SJCRH30 (cell line): ENCODE measurements around the gene ARRDC1. TPM values are rescaled to one million over a fixed set of nuclear protein-coding genes. Genes with fewer than 3 reads are reported as not detected.
A peak's percentile ranks its signal among the peaks of the same experiment; 100 is the strongest.
"Not testable (repeated sequence)": the region's sequence is repeated elsewhere in the genome, so short reads cannot be mapped to it uniquely, and the experiment has no call there.

Source experiments
- DNase-seq, 2 experiments: peaks; one replicate each; pipeline ENCODE4 v3.0.0-alpha.2; 2015 to 2020
- H3K27ac ChIP-seq: fragments of 250-450 bp; sonication (Bioruptor Pico); 2 replicates; pipeline ENCODE4 v1.5.1; 2020; ENCODE audit warnings: mild to moderate bottlenecking, moderate library complexity
- H3K27me3 ChIP-seq: fragments of 250-450 bp; sonication (Bioruptor Pico); 2 replicates; pipeline ENCODE4 v1.5.1; 2020; ENCODE audit warnings: mild to moderate bottlenecking, moderate library complexity
- H3K36me3 ChIP-seq: fragments of 250-450 bp; sonication (Bioruptor Pico); 2 replicates; pipeline ENCODE4 v1.5.1; 2020; ENCODE audit warnings: mild to moderate bottlenecking, moderate library complexity
- H3K4me1 ChIP-seq: fragments of 250-450 bp; sonication (Bioruptor Pico); 2 replicates; pipeline ENCODE4 v1.5.1; 2020; ENCODE audit warnings: mild to moderate bottlenecking, moderate library complexity
- H3K4me3 ChIP-seq: fragments of 250-450 bp; sonication (Bioruptor Pico); 2 replicates; pipeline ENCODE4 v1.5.1; 2020; ENCODE audit warnings: mild to moderate bottlenecking, moderate library complexity
- H3K9me3 ChIP-seq: fragments of 250-450 bp; sonication (Bioruptor Pico); replicated peaks from 2 replicates; pipeline ENCODE4 v1.5.1; 2020; ENCODE audit warnings: mild to moderate bottlenecking, moderate library complexity
- total RNA-seq: library from RNA; depleted of rRNA; stranded (reverse); fragments of >200 nt; shearing (Covaris generic); gene quantifications from 2 replicates; pipeline ENCODE4 v1.2.3, GENCODE V29; 2014; rRNA removed

The ARRDC1 gene
- total RNA-seq, result 4.5 and 5.4 TPM in 2 replicates

GRCh38 chr9:137605121-137606004 is at the start of gene ARRDC1:
TSS of gene ARRDC1 (plus strand) at chr9:137605686. CDS start at chr9:137605718, 32 bp downstream.
- Histone ChIP-seq H3K27ac (no peak within 1 kb of the TSS), H3K27me3 (peaks cover 28% of the 10 kb centered on the region), H3K4me1 (no peaks in the 10 kb centered on the region), H3K36me3 (no peaks in the 10 kb centered on the region), H3K9me3 (no peaks in the 10 kb centered on the region), H3K4me3 (peak within 1 kb of the TSS; percentile 67)
- DNase-seq, result peak; percentile 96 to 97

GRCh38 chr9:137556069-137556838 is 49.2 kb upstream of the ARRDC1 start:
- Histone ChIP-seq H3K9me3 (no peaks in the 10 kb centered on the region), H3K4me3 (no peak overlapping the region), H3K27ac (no peak overlapping the region), H3K36me3 (peaks cover 46% of the 10 kb centered on the region), H3K4me1 (no peaks in the 10 kb centered on the region), H3K27me3 (no peaks in the 10 kb centered on the region)
- no peak for DNase-seq

GRCh38 chr9:137558127-137558526 is 47.4 kb upstream of the ARRDC1 start:
- Histone ChIP-seq H3K27me3 (no peaks in the 10 kb centered on the region), H3K27ac (no peak overlapping the region), H3K4me3 (no peak overlapping the region), H3K4me1 (no peaks in the 10 kb centered on the region), H3K9me3 (no peaks in the 10 kb centered on the region), H3K36me3 (peaks cover 51% of the 10 kb centered on the region)
- no peak for DNase-seq

DNA sequence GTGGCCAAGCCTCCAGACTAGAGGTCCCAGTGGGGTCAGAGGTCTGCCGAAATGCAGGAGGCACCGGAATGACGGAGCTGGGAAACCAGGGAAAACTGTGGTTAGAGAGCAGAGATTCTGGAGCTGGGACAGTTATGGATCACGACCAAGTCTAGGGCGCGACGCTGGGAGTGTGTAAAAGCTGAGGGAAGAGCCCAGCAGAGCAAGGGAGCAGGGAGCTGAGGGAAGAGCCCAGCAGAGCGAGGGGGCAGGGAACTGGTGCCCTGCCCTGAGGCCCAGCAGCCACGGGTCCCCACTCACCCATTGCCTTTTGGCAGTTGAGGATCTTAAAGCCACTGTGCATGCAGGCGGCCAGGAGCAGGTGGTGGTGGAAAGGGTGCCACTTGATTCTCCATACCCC is 41.4 kb upstream of the ARRDC1 start:
- no peaks in the 10 kb centered on the region for H3K27me3 ChIP-seq

GRCh38 chr9:137564817-137565411 is 40.6 kb upstream of the ARRDC1 start:
- no peak for DNase-seq
- H3K36me3 ChIP-seq, result peaks cover 26% of the 10 kb centered on the region
- H3K27me3 ChIP-seq, result no peaks in the 10 kb centered on the region
- no peaks in the 10 kb centered on the region for H3K4me1 ChIP-seq
- no peak overlapping the region for H3K27ac ChIP-seq
- no peaks in the 10 kb centered on the region for H3K9me3 ChIP-seq
- H3K4me3 ChIP-seq, result no peak overlapping the region

More for the DNA sequence above, 41.4 kb upstream of the ARRDC1 start:
- Histone ChIP-seq H3K36me3 (peaks cover 34% of the 10 kb centered on the region), H3K4me1 (no peaks in the 10 kb centered on the region), H3K9me3 (no peaks in the 10 kb centered on the region), H3K27ac (no peak overlapping the region), H3K4me3 (no peak overlapping the region)
- DNase-seq, result no peak

GRCh38 chr9:137568445-137568844 is 37.0 kb upstream of the ARRDC1 start:
- not testable (repeated sequence) for H3K9me3 ChIP-seq, DNase-seq, H3K27me3 ChIP-seq, H3K4me1 ChIP-seq, H3K27ac ChIP-seq, H3K4me3 ChIP-seq
- peaks cover 28% of the 10 kb centered on the region for H3K36me3 ChIP-seq

GRCh38 chr9:137569609-137570203 is 35.8 kb upstream of the ARRDC1 start:
- peaks cover 28% of the 10 kb centered on the region for H3K36me3 ChIP-seq
- H3K27me3 ChIP-seq, result no peaks in the 10 kb centered on the region
- no peaks in the 10 kb centered on the region for H3K4me1 ChIP-seq
- H3K9me3 ChIP-seq, result no peaks in the 10 kb centered on the region
- no peak overlapping the region for H3K27ac ChIP-seq
- no peak overlapping the region for H3K4me3 ChIP-seq
- DNase-seq, result no peak

- H3K9me3 ChIP-seq, result no peaks in the 10 kb centered on the region
- H3K27me3 ChIP-seq, result no peaks in the 10 kb centered on the region
- no peaks in the 10 kb centered on the region for H3K4me1 ChIP-seq
- peaks cover 32% of the 10 kb centered on the region for H3K36me3 ChIP-seq
- H3K27ac ChIP-seq, result no peak overlapping the region
- H3K4me3 ChIP-seq, result no peak overlapping the region
- DNase-seq, result no peak
Measured at GRCh38 chr9:137570566-137570965, 34.9 kb upstream of the ARRDC1 start.

- H3K27me3 ChIP-seq, result no peaks in the 10 kb centered on the region
- no peak overlapping the region for H3K4me3 ChIP-seq
- DNase-seq, result no peak
- peaks cover 35% of the 10 kb centered on the region for H3K36me3 ChIP-seq
- no peaks in the 10 kb centered on the region; the same call in 1 of the 2 replicates for H3K4me1 ChIP-seq
- no peak overlapping the region for H3K27ac ChIP-seq
- no peaks in the 10 kb centered on the region for H3K9me3 ChIP-seq
Measured at GRCh38 chr9:137574192-137574591, 31.3 kb upstream of the ARRDC1 start.

GRCh38 chr9:137575364-137575715 is 30.1 kb upstream of the ARRDC1 start:
- no peak for DNase-seq
- Histone ChIP-seq H3K27me3 (no peaks in the 10 kb centered on the region), H3K4me3 (no peak overlapping the region), H3K9me3 (no peaks in the 10 kb centered on the region), H3K27ac (no peak overlapping the region), H3K4me1 (peaks cover 6% of the 10 kb centered on the region; the same call in 1 of the 2 replicates), H3K36me3 (peaks cover 35% of the 10 kb centered on the region)

GRCh38 chr9:137575716-137576411 is 29.6 kb upstream of the ARRDC1 start:
- no peaks in the 10 kb centered on the region for H3K9me3 ChIP-seq
- no peak for DNase-seq

DNA sequence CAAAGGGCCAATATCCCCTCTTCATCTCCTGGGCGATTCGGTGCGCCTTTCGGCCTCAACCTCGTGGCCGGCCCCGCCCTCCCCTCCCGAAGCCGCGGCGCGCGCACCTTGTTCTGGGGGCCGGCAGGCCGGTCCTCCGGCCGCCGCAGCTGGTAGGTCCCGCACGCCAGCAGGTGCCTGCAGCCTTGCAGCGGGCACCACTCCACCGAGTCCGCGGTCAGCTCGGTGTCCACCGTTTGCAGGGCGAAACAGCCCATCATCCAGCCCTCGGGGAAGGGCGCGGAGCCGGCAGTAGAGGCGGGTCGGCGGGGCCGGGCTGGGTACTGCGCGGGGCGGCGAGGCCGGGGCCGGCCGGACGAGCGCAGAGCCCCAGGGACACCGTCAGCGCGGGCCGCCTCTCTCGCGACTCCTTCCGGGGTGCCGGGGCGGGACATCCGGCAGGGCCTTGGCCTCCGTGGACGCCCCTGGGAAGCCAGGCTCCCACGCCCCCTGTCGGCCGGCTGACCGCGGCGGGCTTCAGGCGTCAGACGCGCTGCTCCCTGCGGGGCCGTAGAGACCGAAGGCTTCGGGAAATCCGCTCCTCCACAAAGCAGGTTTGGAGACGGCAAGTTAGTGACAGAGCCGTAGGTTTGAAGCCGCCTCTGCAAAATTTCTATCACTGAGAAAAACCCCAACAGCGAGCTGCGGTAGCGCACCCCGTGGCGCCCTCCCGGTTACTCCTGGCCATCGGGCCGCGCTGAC is 26.8 kb upstream of the ARRDC1 start, which contains the start of gene DPH7:
Gene DPH7 (minus strand): TSS at position 408 of the 741 bp plus-strand sequence. CDS start 148 bp downstream, at position 260.
- peak within 1 kb of the TSS; percentile 95 for H3K4me3 ChIP-seq
- H3K27me3 ChIP-seq, result no peaks in the 10 kb centered on the region
- no peaks in the 10 kb centered on the region for H3K9me3 ChIP-seq
- peak; percentile 96 for DNase-seq
- H3K27ac ChIP-seq, result peak within 1 kb of the TSS; percentile 46
- H3K4me1 ChIP-seq, result peaks cover 9% of the 10 kb centered on the region; the same call in 1 of the 2 replicates
- H3K36me3 ChIP-seq, result peaks cover 29% of the 10 kb centered on the region

More at GRCh38 chr9:137575716-137576411, 29.6 kb upstream of the ARRDC1 start:
- Histone ChIP-seq H3K27me3 (no peaks in the 10 kb centered on the region), H3K4me1 (peaks cover 9% of the 10 kb centered on the region; the same call in 1 of the 2 replicates), H3K4me3 (no peak overlapping the region), H3K27ac (no peak overlapping the region), H3K36me3 (peaks cover 30% of the 10 kb centered on the region)

DNA sequence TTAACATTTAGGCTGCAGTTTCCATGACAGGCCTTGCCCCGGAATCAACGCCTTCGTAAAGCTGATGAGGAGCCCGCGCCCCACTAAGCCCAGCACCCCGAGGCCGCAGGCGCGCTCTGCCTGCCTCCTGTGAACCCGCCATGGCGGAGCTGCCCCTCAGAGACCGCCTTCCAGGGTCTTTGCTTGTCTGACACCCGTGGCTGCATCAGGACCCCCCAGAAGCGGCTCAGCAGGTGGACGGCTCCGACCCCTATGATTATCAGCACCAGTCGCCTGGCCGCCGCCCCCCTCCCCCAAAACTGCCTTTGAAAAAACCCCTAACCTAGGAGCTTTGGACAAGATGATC is 26.3 kb upstream of the ARRDC1 start:
- Histone ChIP-seq H3K4me3 (peak overlapping the region; percentile 95; the same call in 1 of the 2 replicates), H3K27ac (no peak overlapping the region), H3K9me3 (no peaks in the 10 kb centered on the region), H3K27me3 (no peaks in the 10 kb centered on the region), H3K36me3 (peaks cover 24% of the 10 kb centered on the region; the same call in 1 of the 2 replicates), H3K4me1 (peaks cover 9% of the 10 kb centered on the region; the same call in 1 of the 2 replicates)
- DNase-seq, result no peak
